ENCODE data around the gene PARD3B.

DNA sequence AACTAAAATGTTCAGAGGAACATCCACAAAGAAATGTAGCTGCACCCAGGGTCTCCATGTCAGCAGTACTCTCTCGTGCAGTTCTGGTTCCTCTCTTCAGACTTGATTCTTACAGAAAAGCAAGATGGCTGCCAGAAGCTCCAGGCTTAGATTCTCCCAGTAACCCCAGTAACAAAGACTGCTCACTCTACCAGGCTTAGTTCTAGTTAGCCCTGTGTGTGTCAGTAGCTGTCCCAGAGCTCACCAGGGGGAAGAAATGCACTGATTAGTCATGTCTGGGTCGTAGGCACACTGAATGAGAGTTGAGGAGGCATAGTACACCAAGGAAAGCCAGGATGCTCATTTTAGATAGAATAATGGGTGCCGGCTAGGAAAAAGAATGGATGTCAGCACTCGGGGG is 742.0 kb downstream of the PARD3B start:
- TF ChIP-seq, protein P1, sequence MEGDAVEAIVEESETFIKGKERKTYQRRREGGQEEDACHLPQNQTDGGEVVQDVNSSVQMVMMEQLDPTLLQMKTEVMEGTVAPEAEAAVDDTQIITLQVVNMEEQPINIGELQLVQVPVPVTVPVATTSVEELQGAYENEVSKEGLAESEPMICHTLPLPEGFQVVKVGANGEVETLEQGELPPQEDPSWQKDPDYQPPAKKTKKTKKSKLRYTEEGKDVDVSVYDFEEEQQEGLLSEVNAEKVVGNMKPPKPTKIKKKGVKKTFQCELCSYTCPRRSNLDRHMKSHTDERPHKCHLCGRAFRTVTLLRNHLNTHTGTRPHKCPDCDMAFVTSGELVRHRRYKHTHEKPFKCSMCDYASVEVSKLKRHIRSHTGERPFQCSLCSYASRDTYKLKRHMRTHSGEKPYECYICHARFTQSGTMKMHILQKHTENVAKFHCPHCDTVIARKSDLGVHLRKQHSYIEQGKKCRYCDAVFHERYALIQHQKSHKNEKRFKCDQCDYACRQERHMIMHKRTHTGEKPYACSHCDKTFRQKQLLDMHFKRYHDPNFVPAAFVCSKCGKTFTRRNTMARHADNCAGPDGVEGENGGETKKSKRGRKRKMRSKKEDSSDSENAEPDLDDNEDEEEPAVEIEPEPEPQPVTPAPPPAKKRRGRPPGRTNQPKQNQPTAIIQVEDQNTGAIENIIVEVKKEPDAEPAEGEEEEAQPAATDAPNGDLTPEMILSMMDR (IDR thresholded peaks at IDR 0.05): no peak
- TF ChIP-seq POLR2A (IDR thresholded peaks at IDR 0.05): no peak
